H1 (cell line): ENCODE results near the gene DENND2A.

Experiments
- KDM4A ChIP-seq: IDR thresholded peaks from one replicate; pipeline ENCODE4 v1.7.1; 2012; ENCODE audit warnings: low read depth, mild to moderate bottlenecking, moderate library complexity, low read length, inconsistent platforms; ENCODE audit not compliant: severe bottlenecking
- POLR2A ChIP-seq, 2 experiments: IDR thresholded peaks; 1 replicate in 1 of 2; 2 replicates in 1 of 2; pipeline ENCODE4 v1.6.1; 2011; ENCODE audit warnings: low read depth in 2 of 2, low read length in 2 of 2, mild to moderate bottlenecking in 2 of 2; ENCODE audit errors: control extremely low read depth in 1 of 2
- TF ChIP-seq, protein P1 (sequence below): IDR thresholded peaks from 2 replicates; pipeline ENCODE4 v1.6.1; 2012; ENCODE audit warnings: low read length, inconsistent platforms

DNA sequence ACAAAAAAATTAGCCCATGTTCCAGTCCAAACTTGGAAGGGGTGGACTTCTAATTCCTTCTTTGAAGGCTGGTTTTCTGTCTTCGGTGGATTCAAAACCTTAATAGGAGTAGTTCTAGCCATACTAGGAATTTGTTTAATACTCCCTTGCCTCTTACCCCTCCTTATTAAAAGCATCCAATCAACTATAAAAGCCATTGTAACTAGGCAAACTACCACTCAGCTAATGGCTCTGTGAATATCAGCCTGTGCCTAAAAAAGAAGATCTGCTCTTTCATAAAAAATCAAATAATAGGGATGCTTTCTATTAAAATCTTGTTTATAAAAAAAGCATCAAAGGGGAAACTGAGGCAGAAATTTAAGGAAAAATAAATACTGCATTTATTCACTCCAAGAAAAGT is 28.0 kb upstream of the DENND2A start:
- TF ChIP-seq, protein P1, sequence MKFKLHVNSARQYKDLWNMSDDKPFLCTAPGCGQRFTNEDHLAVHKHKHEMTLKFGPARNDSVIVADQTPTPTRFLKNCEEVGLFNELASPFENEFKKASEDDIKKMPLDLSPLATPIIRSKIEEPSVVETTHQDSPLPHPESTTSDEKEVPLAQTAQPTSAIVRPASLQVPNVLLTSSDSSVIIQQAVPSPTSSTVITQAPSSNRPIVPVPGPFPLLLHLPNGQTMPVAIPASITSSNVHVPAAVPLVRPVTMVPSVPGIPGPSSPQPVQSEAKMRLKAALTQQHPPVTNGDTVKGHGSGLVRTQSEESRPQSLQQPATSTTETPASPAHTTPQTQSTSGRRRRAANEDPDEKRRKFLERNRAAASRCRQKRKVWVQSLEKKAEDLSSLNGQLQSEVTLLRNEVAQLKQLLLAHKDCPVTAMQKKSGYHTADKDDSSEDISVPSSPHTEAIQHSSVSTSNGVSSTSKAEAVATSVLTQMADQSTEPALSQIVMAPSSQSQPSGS, result no peak
- no peak for TF ChIP-seq POLR2A (IDR thresholded peaks at IDR 0.05; ENCODE audit: control extremely low read depth in 1 of 2, low read depth in 2 of 2, low read length in 2 of 2)
- no peak for TF ChIP-seq KDM4A
